PC-9 (cell line): Measurements from ENCODE around the gene ASCC1. TPM values are rescaled to one million over a fixed set of nuclear protein-coding genes. Genes with fewer than 3 reads are reported as not detected.

Source experiments
- BruUV-seq: library from RNA; stranded (reverse); fragments of 400-500 nt; replicated peaks from 2 replicates; lab custom pipeline; 2021; lab: Mats Ljungman, UMichigan
- CTCF ChIA-PET: fragments of 300-600 bp; sonication (Branson Sonifier 250); formaldehyde crosslinking; loops from one replicate; lab custom pipeline; 2022; ENCODE audit warnings: antibody characterized with exemption; lab: Charles Lee
- POLR2A ChIA-PET: fragments of 300-600 bp; sonication (Branson Sonifier 250); formaldehyde crosslinking; loops from one replicate; lab custom pipeline; 2022; ENCODE audit warnings: antibody characterized with exemption; ENCODE audit not compliant: unreplicated experiment; lab: Charles Lee
- DNase-seq, 2 experiments: peaks; one replicate each; pipeline versions ENCODE4 v3.0.0 to v3.0.0-alpha.2; 2015 to 2022; ENCODE audit warnings: mixed read lengths in 1 of 2
- H2AFZ ChIP-seq: fragments of 200-600 bp; sonication (generic); 2 replicates; pipeline ENCODE4 v1.8.1; 2017; ENCODE audit warnings: antibody characterized with exemption
- H3F3A ChIP-seq: fragments of 200-600 bp; sonication (generic); 2 replicates; pipeline ENCODE4 v1.8.1; 2017; ENCODE audit warnings: antibody characterized with exemption, mild to moderate bottlenecking, low read depth; ENCODE audit not compliant: insufficient read depth
- H3K27ac ChIP-seq: fragments of 200-600 bp; sonication (generic); 2 replicates; pipeline ENCODE4 v1.6.1; 2016; ENCODE audit warnings: mixed run types
- H3K27me3 ChIP-seq: fragments of 200-600 bp; sonication (generic); 2 replicates; pipeline ENCODE4 v1.6.1; 2016; ENCODE audit warnings: low read depth, mixed run types; ENCODE audit not compliant: insufficient read depth
- H3K36me3 ChIP-seq: fragments of 200-600 bp; sonication (generic); 2 replicates; pipeline ENCODE4 v1.6.1; 2016; ENCODE audit warnings: low read depth, mixed run types
- H3K4me1 ChIP-seq: fragments of 200-600 bp; sonication (generic); replicated peaks from 2 replicates; pipeline ENCODE4 v1.6.1; 2016; ENCODE audit warnings: mixed run types; ENCODE audit not compliant: insufficient read depth
- H3K4me2 ChIP-seq: fragments of 200-600 bp; sonication (generic); 2 replicates; pipeline ENCODE4 v1.6.1; 2017; ENCODE audit warnings: mixed run types
- H3K4me3 ChIP-seq: fragments of 200-600 bp; sonication (generic); 2 replicates; pipeline ENCODE4 v1.6.1; 2016; ENCODE audit warnings: mixed run types
- H3K79me2 ChIP-seq: fragments of 200-600 bp; sonication (generic); 2 replicates; pipeline ENCODE4 v1.6.1; 2017; ENCODE audit warnings: low read depth, mixed run types
- H3K9me2 ChIP-seq: fragments of 200-600 bp; sonication (generic); 2 replicates; pipeline ENCODE4 v1.8.1; 2017; ENCODE audit warnings: mild to moderate bottlenecking; ENCODE audit not compliant: insufficient read depth
- H3K9me3 ChIP-seq: fragments of 200-600 bp; sonication (generic); 2 replicates; pipeline ENCODE4 v1.8.1; 2016; ENCODE audit warnings: low read depth; ENCODE audit not compliant: insufficient read depth
- H4K20me1 ChIP-seq: fragments of 200-600 bp; sonication (generic); 2 replicates; pipeline ENCODE4 v1.8.1; 2017; ENCODE audit not compliant: insufficient read depth
- CTCF ChIP-seq: fragments of 200-600 bp; sonication (generic); conservative IDR thresholded peaks from 2 replicates; pipeline ENCODE4 v1.6.1; 2017; ENCODE audit warnings: mixed run types, antibody characterized with exemption, mild to moderate bottlenecking, moderate library complexity
- EZH2 ChIP-seq: fragments of 200-600 bp; sonication (generic); IDR thresholded peaks from 2 replicates; pipeline ENCODE4 v1.8.0; 2017; ENCODE audit warnings: antibody characterized with exemption, low read depth
- intact Hi-C: fragments of 100-400 bp; cut with micrococcal nuclease; formaldehyde crosslinking; loops from one replicate; pipeline ENCODE4 v1.10.0; 2022; ENCODE audit not compliant: unreplicated experiment
- total RNA-seq: library from RNA; stranded (reverse); gene quantifications from 2 replicates; pipeline ENCODE4 v1.2.3, GENCODE V29; 2021

Gene ASCC1
- total RNA-seq, 1 experiment from 2014 or later: 129 TPM

- no peak overlapping the region for H2AFZ ChIP-seq
- no peaks in the 10 kb centered on the region for H3K27me3 ChIP-seq
- TF ChIP-seq CTCF (no peak), EZH2 (no peak)
- peak overlapping the region; percentile 6; the same call in 1 of the 2 replicates for H3K4me2 ChIP-seq
- H3F3A ChIP-seq: peaks cover 60% of the 10 kb centered on the region
- H3K9me3 ChIP-seq: peaks cover 11% of the 10 kb centered on the region
- H3K36me3 ChIP-seq: peaks cover 30% of the 10 kb centered on the region; the same call in 1 of the 2 replicates
- H3K4me3 ChIP-seq: no peak overlapping the region
- intact Hi-C loops: no loop called here
- DNase-seq: no peak
- no TSS peak for BruUV-seq
- 0 out of 2 replicates have a peak, but pooled peaks cover 6% of the 10 kb centered on the region for H3K79me2 ChIP-seq
- H3K4me1 ChIP-seq: peaks cover 61% of the 10 kb centered on the region
- ChIA-PET CTCF (no interaction called here), POLR2A (interaction anchor here (0.5 kb wide), 1 partner anchor 40 kb away, joined by 3 read pairs; no protein-coding TSS in a partner anchor)
- H4K20me1 ChIP-seq: no peaks in the 10 kb centered on the region
- peak overlapping the region; percentile 43 for H3K27ac ChIP-seq
- H3K9me2 ChIP-seq: no peaks in the 10 kb centered on the region
Measured at GRCh38 chr10:72173262-72173618, 42.8 kb downstream of the ASCC1 start.

DNA sequence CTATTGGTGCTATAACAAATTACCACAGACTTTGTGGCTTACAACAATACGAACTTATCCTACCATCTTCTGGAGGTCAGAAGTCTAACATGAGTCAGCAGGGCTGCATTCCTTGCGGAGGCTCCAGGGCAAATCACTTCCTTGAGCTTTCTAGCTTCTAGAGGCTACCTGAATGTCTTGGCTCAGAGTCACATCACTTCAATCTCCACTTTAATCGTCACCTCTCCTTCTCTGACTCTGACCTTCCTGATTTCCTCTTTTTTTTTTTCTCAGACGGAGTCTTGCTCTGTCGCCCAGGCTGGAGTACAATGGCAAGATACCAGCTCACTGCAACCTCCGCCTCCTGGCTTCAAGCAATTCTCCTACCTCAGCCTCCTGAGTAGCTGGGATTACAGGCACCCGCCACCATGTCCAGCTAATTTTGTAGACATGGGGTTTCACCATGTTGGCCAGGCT is 44.9 kb downstream of the ASCC1 start:
- Histone ChIP-seq H3K36me3 (peaks cover 18% of the 10 kb centered on the region; the same call in 1 of the 2 replicates), H3K9me2 (no peaks in the 10 kb centered on the region), H3K27ac (peak overlapping the region; percentile 77), H3K4me2 (peak overlapping the region; percentile 18; the same call in 1 of the 2 replicates), H3K27me3 (no peaks in the 10 kb centered on the region), H3K9me3 (peaks cover 11% of the 10 kb centered on the region), H3K79me2 (0 out of 2 replicates have a peak, but pooled peaks cover 6% of the 10 kb centered on the region), H3F3A (peaks cover 57% of the 10 kb centered on the region), H3K4me3 (no peak overlapping the region), H3K4me1 (peaks cover 58% of the 10 kb centered on the region), H2AFZ (no peak overlapping the region), H4K20me1 (no peaks in the 10 kb centered on the region)
- BruUV-seq: no TSS peak
- CTCF ChIA-PET: no interaction called here
- POLR2A ChIA-PET: interaction anchor here (0.6 to 0.8 kb wide), 7 partner anchors 15 to 505 kb away, joined by 3 to 15 read pairs (median 6); partner anchors contain the start of gene ASCC1
- no peak for TF ChIP-seq CTCF
- peak; percentile 90 to 100 for DNase-seq
- intact Hi-C loops: loop anchor here (1.0 to 2.0 kb wide), 7 partner anchors 46 to 158 kb away; partner anchors contain the start of genes ANAPC16, ASCC1 and DDIT4

GRCh38 chr10:72170733-72171132 is 45.3 kb downstream of the ASCC1 start:
- CTCF ChIA-PET: no interaction called here
- Histone ChIP-seq H3K9me3 (peaks cover 11% of the 10 kb centered on the region), H3K4me2 (0 out of 2 replicates have a peak overlapping the region, but pooled peaks have one; percentile 7), H4K20me1 (no peaks in the 10 kb centered on the region), H3K4me3 (no peak overlapping the region), H3K27ac (peak overlapping the region; percentile 77), H2AFZ (no peak overlapping the region), H3F3A (peaks cover 57% of the 10 kb centered on the region), H3K27me3 (no peaks in the 10 kb centered on the region), H3K79me2 (0 out of 2 replicates have a peak, but pooled peaks cover 6% of the 10 kb centered on the region), H3K9me2 (no peaks in the 10 kb centered on the region), H3K4me1 (peaks cover 53% of the 10 kb centered on the region), H3K36me3 (peaks cover 18% of the 10 kb centered on the region; the same call in 1 of the 2 replicates)
- DNase-seq: no peak
- TF ChIP-seq EZH2 (no peak), CTCF (no peak)
- intact Hi-C loops: loop anchor here (1.0 to 2.0 kb wide), 7 partner anchors 46 to 158 kb away; partner anchors contain the start of genes ANAPC16, ASCC1 and DDIT4
- POLR2A ChIA-PET: interaction anchor here (0.6 to 0.8 kb wide), 2 partner anchors 45 to 151 kb away, joined by 7 to 13 read pairs; no protein-coding TSS in a partner anchor
- BruUV-seq: no TSS peak
